NCI-H128 (cell line): ENCODE measurements around the gene OR3A1.
"Not testable (repeated sequence)": the region's sequence is repeated elsewhere in the genome, so short reads cannot be mapped to it uniquely, and the experiment has no call there.

ENCODE experiments used
- DNase-seq: peaks from one replicate; lab custom pipeline; 2025; ENCODE audit not compliant: unreplicated experiment; lab: John Stamatoyannopoulos, UW

Gene OR3A1

GRCh38 chr17:3298260-3298659, at the start of gene OR3A1:
Gene OR3A1 (minus strand): TSS chr17:3298360. CDS start chr17:3292582, 5,778 bp downstream.
- DNase-seq: no peak

GRCh38 chr17:3342782-3343181, 44.6 kb upstream of the OR3A1 start:
- not testable (repeated sequence) for DNase-seq

GRCh38 chr17:3335876-3336275, 37.7 kb upstream of the OR3A1 start:
- DNase-seq: no peak

- no peak for DNase-seq
Observed at GRCh38 chr17:3318336-3318735, 20.2 kb upstream of the OR3A1 start.

- no peak for DNase-seq
Observed at GRCh38 chr17:3316836-3317235, 18.7 kb upstream of the OR3A1 start.

DNA sequence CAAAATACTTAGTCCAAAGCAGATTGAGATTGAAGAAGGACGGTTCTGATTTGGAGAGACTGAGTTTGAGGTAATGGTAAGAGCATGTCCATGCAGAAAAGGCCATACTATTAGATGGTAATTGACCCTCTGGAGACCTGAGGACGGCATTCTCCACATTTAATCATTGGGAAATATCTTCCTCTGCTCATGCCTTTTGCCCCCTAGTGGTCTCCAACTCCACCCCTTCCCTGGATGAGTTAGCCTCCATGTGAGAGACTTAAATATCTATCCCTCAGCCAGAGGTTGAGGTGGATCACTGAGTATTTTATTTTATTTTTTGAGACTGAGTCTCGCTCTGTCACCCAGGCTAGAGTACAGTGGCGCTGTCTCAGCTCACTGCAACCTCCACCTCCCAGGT, 10.4 kb upstream of the OR3A1 start:
- DNase-seq: no peak

DNA sequence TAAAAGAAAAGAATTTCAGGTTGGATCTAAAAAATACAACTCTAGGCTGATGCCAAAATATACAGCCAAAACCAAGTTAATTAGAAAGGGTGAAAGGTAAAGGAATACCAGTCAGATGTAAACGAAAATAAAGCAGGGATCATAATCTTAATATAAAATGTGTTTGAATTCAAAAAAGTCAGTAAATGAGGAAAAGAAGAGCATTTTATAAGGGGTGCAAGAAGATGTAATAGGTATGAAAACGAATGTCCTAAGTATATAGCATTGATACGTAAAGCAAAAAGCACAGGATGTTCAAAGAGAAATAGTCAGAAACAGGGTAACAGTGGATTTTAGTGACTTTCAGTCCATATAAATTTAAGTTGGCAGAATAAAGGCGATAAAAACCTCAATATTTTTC, 2.5 kb downstream of the OR3A1 start:
- DNase-seq: no peak

DNA sequence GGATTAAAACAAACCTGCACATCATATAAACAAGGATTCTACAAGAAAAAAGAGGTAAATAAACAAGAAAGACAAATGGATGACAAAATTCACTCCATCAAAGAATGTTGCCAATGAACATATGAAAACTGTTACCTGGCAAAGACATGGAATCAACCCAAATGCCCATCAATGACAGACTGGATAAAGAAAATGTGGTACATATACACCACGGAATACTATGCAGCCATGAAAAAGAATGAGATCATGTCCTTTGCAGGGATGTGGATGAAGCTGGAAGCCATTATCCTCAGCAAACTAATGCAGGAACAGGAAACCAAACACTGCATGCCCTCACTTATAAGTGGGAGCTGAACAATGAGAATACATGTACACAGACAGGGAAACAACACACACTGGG, 4.6 kb downstream of the OR3A1 start:
- DNase-seq: not testable (repeated sequence)

GRCh38 chr17:3282901-3283300, 15.3 kb downstream of the OR3A1 start:
- no peak for DNase-seq

DNA sequence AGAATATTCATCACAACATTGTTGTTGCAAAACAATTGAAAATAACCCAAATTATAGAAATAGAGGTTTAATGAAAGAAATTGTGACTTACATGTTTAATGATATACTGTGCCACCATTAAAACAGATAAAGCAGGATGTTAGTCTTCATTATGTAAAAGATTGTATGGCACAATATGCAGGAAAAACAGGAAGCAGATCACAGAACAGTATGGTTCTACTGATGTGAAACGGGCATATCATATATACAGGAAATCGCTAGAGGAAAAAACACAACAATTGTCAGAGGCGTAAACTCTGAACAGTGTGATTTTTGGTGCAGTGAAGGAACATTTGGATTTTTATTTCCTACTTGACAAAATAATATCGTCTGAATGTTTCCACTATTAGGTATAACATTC, 22.0 kb downstream of the OR3A1 start:
- DNase-seq: no peak

DNA sequence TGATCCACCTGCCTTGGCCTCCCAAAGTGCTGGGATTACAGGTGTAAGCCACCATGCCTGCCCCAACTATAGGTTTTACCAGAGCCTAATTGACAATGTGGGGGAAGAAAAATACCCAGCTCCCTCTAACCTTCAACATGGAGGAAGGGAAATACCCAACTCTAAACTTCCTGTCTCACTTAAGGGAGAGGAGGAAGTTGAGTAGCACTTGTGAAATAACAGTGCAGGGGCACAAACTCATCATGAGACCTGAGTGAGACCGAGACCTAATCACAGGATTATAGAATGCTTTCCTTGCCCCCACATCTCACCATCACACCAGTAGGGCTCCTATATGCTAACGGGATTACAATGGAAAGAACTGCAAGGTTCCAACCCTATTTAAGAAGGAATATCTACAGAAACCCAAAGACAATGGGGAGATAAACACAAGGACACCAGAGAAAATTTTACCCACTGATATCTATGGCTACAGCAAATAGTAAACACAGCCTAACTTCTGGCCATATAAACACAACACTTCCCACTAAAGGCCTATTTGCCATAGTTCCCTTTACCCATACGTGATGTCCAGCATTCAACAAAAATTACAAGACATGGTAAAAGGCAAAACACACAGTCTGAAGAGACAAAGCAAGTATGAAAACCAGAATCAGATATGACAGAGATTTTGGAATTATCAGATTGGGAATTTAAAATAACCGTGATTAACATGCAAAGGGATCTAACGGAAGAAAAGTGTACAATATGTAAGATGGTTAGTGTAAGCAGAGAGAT, 26.9 kb downstream of the OR3A1 start:
- no peak for DNase-seq

- no peak for DNase-seq
Observed at GRCh38 chr17:3260600-3260999, 37.6 kb downstream of the OR3A1 start.

DNA sequence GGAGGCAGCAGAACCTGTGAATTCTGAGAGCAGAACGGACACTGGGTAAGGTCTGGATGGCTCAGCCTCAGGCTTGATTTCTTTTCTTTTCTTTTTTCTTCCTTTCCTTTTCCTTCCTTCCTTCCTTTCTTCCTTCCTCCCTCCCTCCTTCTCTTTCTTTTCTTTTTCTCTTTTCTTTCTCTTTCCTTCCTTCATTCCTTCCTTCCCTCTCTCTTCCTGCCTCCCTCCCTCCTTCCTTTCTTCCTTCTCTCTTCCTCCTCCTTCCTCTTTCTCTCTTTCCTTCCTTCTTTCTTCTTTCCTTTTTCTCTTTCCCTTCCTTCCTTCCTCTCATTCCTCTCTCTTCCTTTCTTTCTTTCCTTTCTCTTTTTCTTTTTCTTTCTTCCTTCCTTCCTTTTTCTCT, 38.0 kb downstream of the OR3A1 start:
- DNase-seq: no peak

- DNase-seq: no peak
Observed at GRCh38 chr17:3256575-3256974, 41.6 kb downstream of the OR3A1 start.

- not testable (repeated sequence) for DNase-seq
Observed at GRCh38 chr17:3249013-3249412, 49.1 kb downstream of the OR3A1 start.

DNA sequence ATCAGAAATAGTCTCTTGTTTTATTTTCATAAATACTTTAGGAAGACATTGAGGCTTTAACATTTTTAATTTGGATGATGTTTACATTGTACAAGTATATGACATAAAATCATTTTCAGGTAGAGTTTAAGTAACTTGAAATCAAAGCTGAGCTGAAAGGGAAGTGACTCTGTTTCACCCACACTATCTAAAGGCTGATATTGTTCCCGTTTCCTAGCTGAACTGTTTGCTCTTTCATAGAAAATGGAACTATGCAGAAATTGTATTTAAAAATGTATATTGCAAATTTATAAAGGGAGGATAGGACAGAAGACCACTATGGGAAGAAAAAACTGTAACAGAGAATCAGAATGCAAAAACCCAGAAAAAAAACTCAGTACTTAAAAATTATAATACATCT, 53.3 kb downstream of the OR3A1 start:
- not testable (repeated sequence) for DNase-seq

DNA sequence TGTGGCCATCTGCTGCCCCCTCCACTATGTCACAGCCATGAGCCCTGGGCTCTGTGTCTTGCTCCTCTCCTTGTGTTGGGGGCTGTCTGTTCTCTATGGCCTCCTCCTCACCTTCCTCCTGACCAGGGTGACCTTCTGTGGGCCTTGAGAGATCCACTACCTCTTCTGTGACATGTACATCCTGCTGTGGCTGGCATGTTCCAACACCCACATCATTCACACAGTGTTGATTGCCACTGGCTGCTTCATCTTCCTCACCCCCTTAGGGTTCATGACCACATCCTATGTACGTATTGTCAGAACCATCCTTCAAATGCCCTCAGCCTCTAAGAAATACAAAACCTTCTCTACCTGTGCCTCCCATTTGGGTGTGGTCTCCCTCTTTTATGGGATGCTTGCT, 57.1 kb downstream of the OR3A1 start:
- not testable (repeated sequence) for DNase-seq
